ENCODE measurements around the gene SPDYE3.
"Not testable (repeated sequence)": the region's sequence is repeated elsewhere in the genome, so short reads cannot be mapped to it uniquely, and the experiment has no call there.

GRCh38 chr7:100272538-100272902, 35.0 kb upstream of the SPDYE3 start:
- not testable (repeated sequence) for TF ChIP-seq POLR2AphosphoS5, POLR2A (IDR thresholded peaks at IDR 0.05)

Measured in stomach (tissue), 4 donors.